ENCODE data around the gene MMP1. TPM values are rescaled to one million over a fixed set of nuclear protein-coding genes. Genes with fewer than 3 reads are reported as not detected.
A peak's percentile ranks its signal among the peaks of the same experiment; 100 is the strongest.

The MMP1 gene
- total RNA-seq, 1 experiment from 2014 or later, result 80.6 TPM

- DNase-seq (ENCODE audit: low read depth), result no peak
Measured at GRCh38 chr11:102806296-102806695, 8.3 kb upstream of the MMP1 start.

- DNase-seq (ENCODE audit: low read depth), result peak; percentile 70
Measured at GRCh38 chr11:102802341-102802740, 4.4 kb upstream of the MMP1 start.

GRCh38 chr11:102800767-102801166 is 2.8 kb upstream of the MMP1 start:
- no peak for DNase-seq (ENCODE audit: low read depth)

GRCh38 chr11:102799681-102800340 is 1.9 kb upstream of the MMP1 start:
- DNase-seq (ENCODE audit: low read depth), result no peak

GRCh38 chr11:102794382-102794781 is 3.6 kb downstream of the MMP1 start:
- DNase-seq (ENCODE audit: low read depth), result peak; percentile 63

- no peak for DNase-seq (ENCODE audit: low read depth)
Measured at GRCh38 chr11:102793677-102794290, 4.2 kb downstream of the MMP1 start.

- no peak for DNase-seq (ENCODE audit: low read depth)
Measured at GRCh38 chr11:102792604-102793003, 5.4 kb downstream of the MMP1 start.

- DNase-seq (ENCODE audit: low read depth), result peak; percentile 56
Measured at GRCh38 chr11:102791271-102792036, 6.5 kb downstream of the MMP1 start.

- DNase-seq (ENCODE audit: low read depth), result no peak
Measured at GRCh38 chr11:102788334-102788995, 9.5 kb downstream of the MMP1 start.

- no peak for DNase-seq (ENCODE audit: low read depth)
Measured at GRCh38 chr11:102784380-102784779, 13.6 kb downstream of the MMP1 start.

GRCh38 chr11:102783720-102784119 is 14.2 kb downstream of the MMP1 start:
- peak; percentile 48 for DNase-seq (ENCODE audit: low read depth)

GRCh38 chr11:102783016-102783415 is 14.9 kb downstream of the MMP1 start:
- DNase-seq (ENCODE audit: low read depth), result no peak

GRCh38 chr11:102781676-102782075 is 16.3 kb downstream of the MMP1 start:
- DNase-seq (ENCODE audit: low read depth), result no peak

- peak; percentile 76 for DNase-seq (ENCODE audit: low read depth)
Measured at GRCh38 chr11:102780491-102780918, 17.5 kb downstream of the MMP1 start, which contains the start of gene MMP10. Gene MMP10, minus strand, starts transcription at chr11:102780628. Its CDS starts 37 bp downstream, at chr11:102780591.

GRCh38 chr11:102776454-102776853 is 21.5 kb downstream of the MMP1 start:
- no peak for DNase-seq (ENCODE audit: low read depth)

- no peak for DNase-seq (ENCODE audit: low read depth)
Measured at GRCh38 chr11:102773386-102773785, 24.6 kb downstream of the MMP1 start.

GRCh38 chr11:102771351-102771750 is 26.6 kb downstream of the MMP1 start:
- no peak for DNase-seq (ENCODE audit: low read depth)

- DNase-seq (ENCODE audit: low read depth), result no peak
Measured at GRCh38 chr11:102770191-102770590, 27.8 kb downstream of the MMP1 start.

- DNase-seq (ENCODE audit: low read depth), result no peak
Measured at GRCh38 chr11:102767800-102768199, 30.2 kb downstream of the MMP1 start.

GRCh38 chr11:102763440-102763839 is 34.5 kb downstream of the MMP1 start:
- peak; percentile 29 for DNase-seq (ENCODE audit: low read depth)

GRCh38 chr11:102762361-102762767 is 35.6 kb downstream of the MMP1 start:
- DNase-seq (ENCODE audit: low read depth), result peak; percentile 68

GRCh38 chr11:102761646-102762238 is 36.2 kb downstream of the MMP1 start:
- peak; percentile 29 for DNase-seq (ENCODE audit: low read depth)

All from M059J (cell line).